T-cell (primary cell): ENCODE measurements around the gene IL2RG. TPM values are rescaled to one million over a fixed set of nuclear protein-coding genes. Genes with fewer than 3 reads are reported as not detected.
A peak's percentile ranks its signal among the peaks of the same experiment; 100 is the strongest.

Experiments used
- ATAC-seq, 4 experiments: fragments of 200-7000 bp in 3 of 4; fragments of 150-1000 bp in 1 of 4; cut with Tn5 transposase; replicated peaks in 1 of 4; 1 replicate in 3 of 4; 2 replicates in 1 of 4; pipeline ENCODE4 v1.10.0; 2021; ENCODE audit warnings: moderate library complexity in 3 of 4, mild to moderate bottlenecking in 2 of 4, moderate number of reproducible peaks in 1 of 4
- CTCF ChIA-PET, 2 donors: fragments of 300-600 bp; sonication (Branson Sonifier 250); formaldehyde crosslinking; loops; one replicate each; lab custom pipeline; 2022; ENCODE audit warnings: antibody characterized with exemption in 2 of 2; lab: Charles Lee
- POLR2A ChIA-PET, 2 donors: fragments of 300-600 bp; sonication (Branson Sonifier 250); formaldehyde crosslinking; loops; one replicate each; lab custom pipeline; 2022; ENCODE audit warnings: antibody characterized with exemption in 2 of 2; lab: Charles Lee
- DNase-seq, 35 experiments: peaks; one replicate each; pipeline versions ENCODE4 v3.0.0 to v3.0.0-alpha.2; 2013 to 2023
- H3K27ac ChIP-seq: one replicate; pipeline ENCODE4 v1.5.1; 2013; ENCODE audit warnings: low read length
- H3K27me3 ChIP-seq, 2 experiments: replicated peaks in 1 of 2; 1 replicate in 1 of 2; 2 replicates in 1 of 2; pipeline versions ENCODE4 v1.6.1 to v1.7.0; 2013; ENCODE audit warnings: low read length in 1 of 2, mixed read lengths in 1 of 2; ENCODE audit not compliant: control insufficient read depth in 2 of 2, insufficient read depth in 2 of 2; ENCODE audit errors: extremely low read depth in 1 of 2
- H3K36me3 ChIP-seq, 2 donors: 1 replicate in 1 of 2; 2 replicates in 1 of 2; pipeline versions ENCODE4 v1.6.1 to v1.7.0; 2013; ENCODE audit warnings: low read length in 1 of 2; ENCODE audit not compliant: control insufficient read depth in 2 of 2, insufficient read depth in 1 of 2; ENCODE audit errors: extremely low read depth in 1 of 2
- H3K4me1 ChIP-seq, 2 experiments: 1 replicate in 1 of 2; 2 replicates in 1 of 2; pipeline versions ENCODE4 v1.6.1 to v1.7.0; 2013; ENCODE audit warnings: low read length in 2 of 2, mixed read lengths in 1 of 2; ENCODE audit not compliant: insufficient read depth in 2 of 2, control insufficient read depth in 1 of 2; ENCODE audit errors: extremely low read depth in 1 of 2
- H3K4me3 ChIP-seq, 2 donors: 1 replicate in 1 of 2; 2 replicates in 1 of 2; pipeline versions ENCODE4 v1.5.1 to v1.7.0; 2013; ENCODE audit warnings: mild to moderate bottlenecking in 2 of 2, low read length in 1 of 2, moderate library complexity in 1 of 2; ENCODE audit not compliant: control insufficient read depth in 1 of 2; ENCODE audit errors: extremely low read depth in 1 of 2
- H3K9me3 ChIP-seq: 2 replicates; pipeline ENCODE4 v1.7.0; 2013
- H3K27ac Mint-ChIP-seq, 2 donors: one replicate each; pipeline ENCODE4 v1.8.0; 2020 to 2021; ENCODE audit warnings: mild to moderate bottlenecking in 2 of 2, mixed read lengths in 2 of 2
- H3K27me3 Mint-ChIP-seq, 2 donors: one replicate each; pipeline ENCODE4 v1.8.0; 2021 to 2022; ENCODE audit warnings: mixed read lengths in 2 of 2
- H3K36me3 Mint-ChIP-seq: one replicate; pipeline ENCODE4 v1.8.0; 2021; ENCODE audit warnings: mixed read lengths
- H3K4me1 Mint-ChIP-seq, 3 donors: one replicate each; pipeline ENCODE4 v1.8.0; 2020 to 2022; ENCODE audit warnings: mixed read lengths in 3 of 3, mild to moderate bottlenecking in 1 of 3
- H3K4me3 Mint-ChIP-seq, 3 donors: one replicate each; pipeline ENCODE4 v1.8.0; 2020 to 2022; ENCODE audit warnings: mild to moderate bottlenecking in 3 of 3, mixed read lengths in 3 of 3, moderate library complexity in 3 of 3
- H3K9me3 Mint-ChIP-seq, 3 donors: one replicate each; pipeline ENCODE4 v1.8.0; 2020 to 2022; ENCODE audit warnings: mixed read lengths in 3 of 3
- WGBS: methylation state at CpG from one replicate; pipeline ENCODE4 v1.1.5; 2013; ENCODE audit warnings: missing lambda C conversion rate; ENCODE audit not compliant: insufficient coverage; 5-methylcytosine and 5-hydroxymethylcytosine counted together
- total RNA-seq, 35 experiments: library from RNA in 6 of 35; stranded (reverse) in 6 of 35; fragments of 120-200 nt in 1 of 35; gene quantifications; one replicate each; pipeline versions ENCODE4 v1.2.1 to v1.2.4 and lab custom pipeline; 2013 to 2026

IL2RG gene
- total RNA-seq, 5 donors from 2014 or later (not counting 1 experiment from before 2014, with no cell fraction given), result 285 to 380 (median 312) TPM

GRCh38 chrX:71131510-71131909 lies 20.1 kb upstream of the IL2RG start:
- peak overlapping the region in 1 of 2 donors; percentile 19 for H3K27ac Mint-ChIP-seq
- no peaks in the 10 kb centered on the region for H3K9me3 Mint-ChIP-seq
- no peak overlapping the region for H3K4me3 Mint-ChIP-seq
- peaks cover 0 to 32% of the 10 kb centered on the region in 2 donors for H3K27me3 Mint-ChIP-seq
- Histone ChIP-seq H3K4me1 (peaks cover 0 to 16% of the 10 kb centered on the region in 2 experiments), H3K4me3 (no peak overlapping the region), H3K27ac (no peak overlapping the region), H3K36me3 (peaks cover 6 to 74% of the 10 kb centered on the region in 2 donors), H3K27me3 (no peaks in the 10 kb centered on the region), H3K9me3 (no peaks in the 10 kb centered on the region)
- ChIA-PET POLR2A (interaction anchor here in 1 of 2 donors (2.6 kb wide), 1 partner anchor 13 kb away, joined by 9 read pairs; the partner anchor contains the start of gene MED12), CTCF (interaction anchor here in 1 of 2 donors (0.6 to 3.0 kb wide), 3 partner anchors 30 to 521 kb away, joined by 3 to 25 read pairs (median 3); no protein-coding TSS in a partner anchor)
- DNase-seq, result no peak
- peaks cover 8 to 19% (median 17%) of the 10 kb centered on the region in 3 donors for H3K4me1 Mint-ChIP-seq
- no peak for ATAC-seq
- H3K36me3 Mint-ChIP-seq, result peaks cover 53% of the 10 kb centered on the region
- 100% methylated on average over 1 of the region's 4 CpGs for WGBS

GRCh38 chrX:71128915-71129765 lies 17.8 kb upstream of the IL2RG start:
- 22% methylated on average over 2 of the region's 18 CpGs for WGBS
- Mint-ChIP-seq H3K4me1 (peaks cover 8 to 21% (median 20%) of the 10 kb centered on the region in 3 donors), H3K27ac (peak overlapping the region; percentile 78 to 89), H3K9me3 (no peaks in the 10 kb centered on the region), H3K27me3 (peaks cover 0 to 23% of the 10 kb centered on the region in 2 donors), H3K36me3 (peaks cover 48% of the 10 kb centered on the region), H3K4me3 (no peak overlapping the region)
- Histone ChIP-seq H3K4me3 (no peak overlapping the region), H3K27ac (peak overlapping the region; percentile 43), H3K27me3 (no peaks in the 10 kb centered on the region), H3K36me3 (peaks cover 6 to 69% of the 10 kb centered on the region in 2 donors), H3K4me1 (peaks cover 0 to 16% of the 10 kb centered on the region in 2 experiments), H3K9me3 (no peaks in the 10 kb centered on the region)
- ChIA-PET CTCF (interaction anchor here (0.5 to 3.0 kb wide), 16 partner anchors 9 to 255 kb away, joined by 3 to 25 read pairs (median 4); partner anchors contain the start of genes FOXO4 (in 1 of the 2), IL2RG (in 1 of the 2) and MED12 (in 1 of the 2)), POLR2A (interaction anchor here (0.6 to 2.6 kb wide), 5 partner anchors 11 to 26 kb away, joined by 3 to 9 read pairs (median 4); partner anchors contain the start of genes IL2RG (in 1 of the 2) and MED12 (in 1 of the 2))
- DNase-seq, result peak; percentile 43 to 85 (median 70)
- ATAC-seq, result peak; percentile 86 to 96 (median 90)

GRCh38 chrX:71128166-71128833 lies 16.9 kb upstream of the IL2RG start:
- H3K36me3 ChIP-seq, result peaks cover 6 to 74% of the 10 kb centered on the region in 2 donors
- ATAC-seq (no peak), DNase-seq (no peak)
- Mint-ChIP-seq H3K36me3 (peaks cover 46% of the 10 kb centered on the region), H3K4me3 (no peak overlapping the region), H3K9me3 (no peaks in the 10 kb centered on the region), H3K27me3 (peaks cover 0 to 23% of the 10 kb centered on the region in 2 donors), H3K4me1 (peaks cover 8 to 26% (median 20%) of the 10 kb centered on the region in 3 donors), H3K27ac (peak overlapping the region; percentile 19 to 89)
- ChIA-PET POLR2A (interaction anchor here in 1 of 2 donors (0.6 to 0.9 kb wide), 2 partner anchors 10 to 17 kb away, joined by 4 to 5 read pairs; partner anchors contain the start of genes IL2RG and MED12), CTCF (interaction anchor here (0.5 to 3.0 kb wide), 12 partner anchors 8 to 158 kb away, joined by 3 to 25 read pairs (median 6); partner anchors contain the start of genes IL2RG (in 1 of the 2) and MED12 (in 1 of the 2))
- no peak overlapping the region for H3K27ac ChIP-seq
- no peak overlapping the region for H3K4me3 ChIP-seq
- WGBS, result 91% methylated on average over 4 of the region's 12 CpGs
- H3K4me1 ChIP-seq, result peaks cover 0 to 16% of the 10 kb centered on the region in 2 experiments
- H3K27me3 ChIP-seq, result no peaks in the 10 kb centered on the region
- no peaks in the 10 kb centered on the region for H3K9me3 ChIP-seq

- H3K4me3 ChIP-seq, result peak overlapping the region; percentile 11 to 82
- no peak for DNase-seq
- H3K36me3 Mint-ChIP-seq, result peaks cover 19% of the 10 kb centered on the region
- H3K4me3 Mint-ChIP-seq, result peak overlapping the region; percentile 80 to 84 (median 81)
- peaks cover 3 to 39% of the 10 kb centered on the region in 2 experiments for H3K4me1 ChIP-seq
- H3K9me3 ChIP-seq, result no peaks in the 10 kb centered on the region
- H3K4me1 Mint-ChIP-seq, result peaks cover 25 to 35% (median 27%) of the 10 kb centered on the region in 3 donors
- 0% methylated on average over 3 of the region's 17 CpGs for WGBS
- H3K27ac Mint-ChIP-seq, result peak overlapping the region; percentile 84 to 91
- ChIA-PET POLR2A (interaction anchor here (0.6 to 2.1 kb wide), 13 partner anchors 9 to 307 kb away, joined by 3 to 28 read pairs (median 6); partner anchors contain the start of gene TAF1 (in 1 of the 2)), CTCF (interaction anchor here in 1 of 2 donors (0.7 to 2.9 kb wide), 7 partner anchors 10 to 164 kb away, joined by 3 to 37 read pairs (median 8); partner anchors contain the start of genes FOXO4 and NONO)
- H3K27me3 ChIP-seq, result no peaks in the 10 kb centered on the region
- peaks cover 4 to 40% of the 10 kb centered on the region in 2 donors for H3K36me3 ChIP-seq
- H3K27me3 Mint-ChIP-seq, result peaks cover 0 to 5% of the 10 kb centered on the region in 2 donors
- ATAC-seq, result peak; percentile 32 to 39 (median 35)
- peak overlapping the region; percentile 89 for H3K27ac ChIP-seq
- H3K9me3 Mint-ChIP-seq, result no peaks in the 10 kb centered on the region
These were observed 7.7 kb upstream of the IL2RG start for GRCh38 chrX:71118985-71119535.

GRCh38 chrX:71118032-71118984 lies 6.9 kb upstream of the IL2RG start, which contains the start of gene MED12:
Gene MED12 (plus strand): TSS chrX:71118596. CDS start chrX:71118755, 159 bp downstream.
- Mint-ChIP-seq H3K9me3 (no peaks in the 10 kb centered on the region), H3K36me3 (peaks cover 19% of the 10 kb centered on the region), H3K4me1 (peaks cover 25 to 40% (median 33%) of the 10 kb centered on the region in 3 donors), H3K4me3 (peak within 1 kb of the TSS; percentile 80 to 84 (median 81)), H3K27ac (peak within 1 kb of the TSS; percentile 90 to 91), H3K27me3 (peaks cover 0 to 4% of the 10 kb centered on the region in 2 donors)
- Histone ChIP-seq H3K4me1 (peaks cover 7 to 46% of the 10 kb centered on the region in 2 experiments), H3K36me3 (peaks cover 4 to 33% of the 10 kb centered on the region in 2 donors), H3K9me3 (no peaks in the 10 kb centered on the region), H3K27ac (peak within 1 kb of the TSS; percentile 89), H3K4me3 (peak within 1 kb of the TSS; percentile 69 to 82), H3K27me3 (no peaks in the 10 kb centered on the region)
- CTCF ChIA-PET, result interaction anchor here (0.6 to 2.9 kb wide), 9 partner anchors 10 to 165 kb away, joined by 3 to 37 read pairs (median 6); partner anchors contain the start of genes FOXO4 (in 1 of the 2), NONO (in 1 of the 2) and SNX12 (in 1 of the 2)
- ATAC-seq (peak; percentile 93 to 96 (median 94)), DNase-seq (peak; percentile 56 to 84 (median 75))
- under 1% methylated on average over 23 of the region's 56 CpGs for WGBS
- POLR2A ChIA-PET, result interaction anchor here (0.6 to 2.1 kb wide), 14 partner anchors 8 to 307 kb away, joined by 3 to 28 read pairs (median 6); partner anchors contain the start of gene TAF1 (in 1 of the 2)
